ENCODE data around the gene SH2D4B.

The SH2D4B gene

GRCh38 chr10:80612261-80612660 lies 74.6 kb downstream of the SH2D4B start:
- no peak for DNase-seq (ENCODE audit: low spot score)
- POLR2A ChIA-PET (ENCODE audit: low non-redundant PET) = no interaction called here
- no peak overlapping the region for H3K27ac ChIP-seq
- no peak for TF ChIP-seq CTCF (conservative IDR thresholded peaks at IDR 0.05; ENCODE audit: low read depth)
- CTCF ChIA-PET = interaction anchor here (0.6 kb wide), 1 partner anchor 190 kb away, joined by 3 read pairs; no protein-coding TSS in a partner anchor

GRCh38 chr10:80613466-80614170 lies 75.9 kb downstream of the SH2D4B start:
- no peak for DNase-seq (ENCODE audit: low spot score)
- no peak overlapping the region for H3K27ac ChIP-seq
- ChIA-PET CTCF (no interaction called here), POLR2A (ENCODE audit: low non-redundant PET) (no interaction called here)
- TF ChIP-seq CTCF (conservative IDR thresholded peaks at IDR 0.05; ENCODE audit: low read depth) = no peak

GRCh38 chr10:80614576-80615416 lies 77.1 kb downstream of the SH2D4B start:
- DNase-seq (ENCODE audit: low spot score) = no peak
- CTCF ChIA-PET = interaction anchor here (0.6 to 0.9 kb wide), 4 partner anchors 18 to 265 kb away, joined by 3 to 4 read pairs (median 3); no protein-coding TSS in a partner anchor
- H3K27ac ChIP-seq = no peak overlapping the region
- no peak for TF ChIP-seq CTCF (conservative IDR thresholded peaks at IDR 0.05; ENCODE audit: low read depth)
- POLR2A ChIA-PET (ENCODE audit: low non-redundant PET) = no interaction called here

- TF ChIP-seq CTCF (conservative IDR thresholded peaks at IDR 0.05; ENCODE audit: low read depth) = no peak
- CTCF ChIA-PET = interaction anchor here (2.1 to 2.3 kb wide), 2 partner anchors 21 to 45 kb away, joined by 6 to 10 read pairs; no protein-coding TSS in a partner anchor
Observed at GRCh38 chr10:80617807-80618206, 80.1 kb downstream of the SH2D4B start.

GRCh38 chr10:80619036-80619435 lies 81.3 kb downstream of the SH2D4B start:
- DNase-seq (ENCODE audit: low spot score) = peak; percentile 77
- CTCF ChIA-PET = interaction anchor here (0.7 to 2.3 kb wide), 3 partner anchors 22 to 241 kb away, joined by 3 to 10 read pairs (median 6); no protein-coding TSS in a partner anchor
- POLR2A ChIA-PET (ENCODE audit: low non-redundant PET) = no interaction called here
- TF ChIP-seq CTCF (conservative IDR thresholded peaks at IDR 0.05; ENCODE audit: low read depth) = no peak
- no peak overlapping the region for H3K27ac ChIP-seq

More at GRCh38 chr10:80617807-80618206, 80.1 kb downstream of the SH2D4B start:
- no peak for DNase-seq (ENCODE audit: low spot score)
- no peak overlapping the region for H3K27ac ChIP-seq
- POLR2A ChIA-PET (ENCODE audit: low non-redundant PET) = no interaction called here

- TF ChIP-seq CTCF (conservative IDR thresholded peaks at IDR 0.05; ENCODE audit: low read depth) = no peak
- H3K27ac ChIP-seq = no peak overlapping the region
- no peak for DNase-seq (ENCODE audit: low spot score)
- CTCF ChIA-PET = interaction anchor here (1.3 kb wide), 1 partner anchor 41 kb away, joined by 3 read pairs; no protein-coding TSS in a partner anchor
- POLR2A ChIA-PET (ENCODE audit: low non-redundant PET) = no interaction called here
Observed at GRCh38 chr10:80622153-80622552, 84.5 kb downstream of the SH2D4B start.
